Stimulated activated CD8-positive, alpha-beta memory T cell treated with anti-CD3 and anti-CD28 coated beads, Interleukin-15, amount 100 ng/mL, for 1 hour (primary cell): Measurements from ENCODE around the gene NDST1.
"Not testable (repeated sequence)": the region's sequence is repeated elsewhere in the genome, so short reads cannot be mapped to it uniquely, and the experiment has no call there.

Source experiments
- DNase-seq: peaks from one replicate; pipeline ENCODE4 v3.0.0-alpha.2; 2020; ENCODE audit warnings: low read depth

The NDST1 gene

DNA sequence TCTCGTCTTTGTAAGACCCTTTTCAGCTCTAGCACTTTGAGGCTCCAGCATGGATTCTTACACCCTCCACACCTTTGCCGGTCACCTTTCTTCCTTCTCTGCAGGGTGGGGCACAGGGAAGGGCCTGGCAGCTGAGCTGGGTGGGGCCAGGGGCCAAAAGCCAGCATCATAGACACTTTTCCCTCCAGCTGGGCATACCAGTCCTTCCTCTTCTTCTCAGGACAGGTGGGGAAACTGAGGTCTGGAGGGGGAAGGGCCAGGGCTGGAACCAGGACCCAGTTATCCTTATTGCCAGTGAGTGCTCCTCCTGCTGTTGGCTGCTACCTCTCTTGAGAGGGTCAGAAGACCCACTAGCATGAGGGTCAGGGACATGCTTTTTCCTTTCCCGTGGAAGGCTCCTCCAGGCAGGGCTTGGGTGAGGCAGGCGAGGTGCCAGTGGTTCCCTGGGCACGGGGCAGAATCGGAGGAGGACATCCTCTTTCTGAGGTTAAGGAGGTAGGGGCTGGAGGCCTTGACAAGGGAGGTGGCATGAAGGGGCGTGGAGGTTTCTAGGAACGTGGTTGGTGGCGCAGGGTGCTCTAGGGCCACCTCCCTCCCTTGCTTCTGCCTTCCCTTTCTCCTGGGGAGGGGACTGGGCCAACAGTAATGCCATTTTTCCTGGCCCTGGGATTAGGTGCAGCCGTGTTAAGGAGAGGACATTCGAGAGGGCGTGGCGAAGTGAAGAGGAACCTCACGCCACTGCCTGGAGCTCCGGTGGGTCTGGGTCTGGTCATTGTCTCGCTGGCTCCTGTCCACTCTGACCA, at the start of gene NDST1:
TSS of gene NDST1 (plus strand) at position 658 of the 803 bp plus-strand sequence. CDS start 13,124 bp downstream, outside the sequence.
- DNase-seq: no peak

- peak; percentile 80 for DNase-seq
Measured at GRCh38 chr5:150458802-150459557, 49.0 kb upstream of the NDST1 start.

- no peak for DNase-seq
Measured at GRCh38 chr5:150460781-150461180, 47.1 kb upstream of the NDST1 start.

DNA sequence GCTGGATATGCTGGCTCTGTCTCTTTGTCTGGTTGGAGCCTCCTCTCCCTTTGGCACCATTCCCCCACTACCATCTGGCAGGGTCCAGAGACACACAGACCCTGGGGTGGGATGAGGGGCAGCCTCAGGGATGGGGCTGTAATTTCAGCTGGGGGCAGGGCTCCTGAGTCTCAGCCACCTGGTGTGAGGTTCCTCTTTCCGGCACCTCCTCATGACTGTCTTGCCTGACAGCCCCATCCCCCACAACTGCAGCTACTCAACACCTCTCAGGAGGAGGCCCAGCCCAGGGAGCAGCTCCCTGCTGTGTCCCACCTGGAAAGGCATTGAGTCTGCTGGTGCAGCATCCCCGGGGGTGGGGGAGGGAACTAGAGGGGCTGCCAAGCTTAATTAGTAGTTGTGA, 46.7 kb upstream of the NDST1 start:
- no peak for DNase-seq

DNA sequence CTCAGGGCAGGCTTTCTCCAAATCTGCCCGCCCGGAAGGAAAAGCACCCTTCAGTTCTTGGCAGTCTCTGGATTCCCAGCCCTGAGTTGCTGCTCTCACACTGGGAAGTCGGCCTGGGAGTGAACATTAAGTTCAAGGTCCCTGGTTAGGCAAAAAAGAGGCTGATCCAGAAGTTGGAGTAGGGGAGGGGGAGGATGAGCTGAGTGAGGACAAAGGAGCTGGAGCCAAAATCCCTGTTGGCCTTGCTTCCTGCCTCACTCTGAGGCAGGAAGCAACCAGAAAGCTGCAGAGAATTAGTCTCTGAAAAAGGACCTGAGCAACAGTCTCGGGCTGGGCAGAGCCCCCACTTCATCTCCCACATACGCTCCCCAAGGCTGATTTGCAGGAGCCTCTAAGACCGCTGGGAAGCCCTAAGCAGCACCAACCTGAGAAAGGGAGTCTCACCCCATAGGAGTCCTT, 43.3 kb upstream of the NDST1 start:
- no peak for DNase-seq

DNA sequence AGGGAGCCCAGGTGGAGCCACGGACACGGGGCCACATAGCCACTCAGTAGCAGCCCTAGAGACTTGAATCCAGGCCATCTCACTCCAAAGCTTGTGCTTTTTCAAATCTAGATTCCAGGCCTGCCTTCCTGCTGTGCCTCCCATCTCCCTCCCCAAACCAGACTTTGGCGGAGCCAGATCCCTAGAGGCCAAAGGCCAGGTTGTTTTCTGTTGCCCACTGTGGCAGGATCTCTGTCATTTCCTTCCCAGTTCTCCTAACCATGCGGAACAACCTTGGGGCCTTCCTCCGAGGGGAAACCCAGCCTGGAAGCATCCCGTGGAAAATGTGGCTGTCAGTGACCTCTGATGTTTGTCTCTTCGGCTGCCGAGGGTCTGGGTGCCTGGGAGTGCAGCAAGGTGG, 42.0 kb upstream of the NDST1 start:
- no peak for DNase-seq

- DNase-seq: no peak
Measured at GRCh38 chr5:150468206-150468605, 39.7 kb upstream of the NDST1 start.

GRCh38 chr5:150469718-150470469, 38.0 kb upstream of the NDST1 start:
- DNase-seq: no peak

- no peak for DNase-seq
Measured at GRCh38 chr5:150473673-150474358, 34.1 kb upstream of the NDST1 start.

DNA sequence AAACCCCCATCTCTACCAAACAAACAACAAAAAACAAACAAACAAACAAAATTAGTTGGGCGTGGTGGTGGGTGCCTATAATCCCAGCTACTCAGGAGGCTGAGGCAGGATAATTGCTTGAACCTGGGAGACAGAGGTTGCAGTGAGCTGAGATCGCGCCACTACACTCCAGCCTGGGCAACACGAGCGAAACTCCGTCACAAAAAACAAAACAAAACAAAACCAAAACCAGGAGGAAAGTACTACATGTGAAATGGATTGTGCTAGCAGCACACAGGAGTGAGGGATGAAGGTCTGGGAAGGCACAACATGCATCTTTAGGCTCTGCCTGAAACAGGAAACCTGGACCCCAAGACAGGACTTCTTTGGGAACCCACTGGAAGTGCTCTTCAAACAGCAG, 31.4 kb upstream of the NDST1 start:
- not testable (repeated sequence) for DNase-seq

- DNase-seq: no peak
Measured at GRCh38 chr5:150479416-150479815, 28.5 kb upstream of the NDST1 start.

DNA sequence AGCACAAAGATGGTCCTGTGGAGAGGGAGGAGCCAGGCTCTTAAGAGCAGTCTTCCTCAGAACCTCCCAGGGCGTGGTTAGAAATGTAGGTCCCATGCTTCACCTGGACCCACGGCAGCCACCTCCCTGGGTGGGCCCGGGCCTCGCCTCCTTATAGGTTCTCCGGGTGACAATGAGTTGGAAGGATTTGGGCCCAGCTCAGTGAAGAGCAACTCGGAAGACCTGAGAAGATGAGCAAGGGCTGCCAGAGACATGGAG, 26.3 kb upstream of the NDST1 start:
- no peak for DNase-seq

DNA sequence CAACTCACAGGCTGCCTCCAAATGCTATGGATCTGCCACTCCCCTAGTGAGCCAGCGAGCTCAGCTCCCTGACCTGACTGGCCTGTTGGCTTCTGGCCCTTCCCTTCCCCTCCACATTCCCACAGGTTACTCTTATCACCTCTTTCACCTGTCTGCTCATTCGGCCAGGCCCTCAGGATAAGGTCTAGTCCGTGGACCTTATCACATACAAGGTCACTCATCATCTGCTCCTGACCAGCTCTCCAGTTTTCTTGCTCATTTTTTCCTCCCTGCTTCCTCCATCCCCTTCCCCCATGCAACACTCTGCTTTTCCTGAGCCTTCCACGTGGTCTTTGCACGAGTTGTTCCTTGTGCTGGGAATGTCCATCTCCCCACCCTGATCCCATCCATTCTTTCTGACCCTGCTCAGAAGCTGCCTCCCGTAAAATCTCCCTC, 25.9 kb upstream of the NDST1 start:
- DNase-seq: no peak

DNA sequence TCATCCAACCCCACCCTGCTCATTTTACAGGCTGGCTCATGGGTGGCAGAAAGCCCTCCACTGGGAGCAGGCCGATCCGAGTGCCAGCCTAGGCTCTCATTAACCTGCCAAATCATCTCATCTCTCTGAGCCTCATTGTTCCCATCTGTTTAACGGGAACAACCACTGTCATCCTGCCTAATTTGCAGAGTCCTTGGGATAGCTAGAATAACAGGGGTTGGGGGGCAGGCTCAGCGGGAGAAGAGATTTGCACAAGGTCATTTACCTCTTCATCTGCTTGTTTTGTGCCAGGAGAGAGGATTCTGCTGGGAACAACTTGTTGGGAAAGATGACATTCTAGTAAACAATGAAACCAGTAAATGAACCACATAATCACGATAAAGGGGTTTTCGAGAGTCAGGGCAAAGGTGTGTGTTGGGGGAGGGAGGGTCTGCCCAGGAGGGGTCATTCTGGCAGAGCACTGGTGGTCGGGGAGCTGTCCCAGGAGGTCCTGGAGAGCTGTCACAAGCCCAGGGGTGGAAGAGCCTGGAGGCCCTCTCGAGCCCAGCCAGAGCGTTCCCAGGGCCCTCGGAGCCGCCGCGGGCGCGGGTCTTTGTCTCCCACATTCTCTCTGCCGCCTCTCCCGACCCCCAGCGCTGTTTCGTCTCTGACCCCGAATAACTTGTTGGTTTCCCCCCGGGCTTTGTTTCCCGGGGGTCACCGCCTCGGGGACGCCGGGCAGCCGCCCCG, 22.8 kb upstream of the NDST1 start:
- no peak for DNase-seq

GRCh38 chr5:150485693-150486401, 22.1 kb upstream of the NDST1 start:
- DNase-seq: no peak

DNA sequence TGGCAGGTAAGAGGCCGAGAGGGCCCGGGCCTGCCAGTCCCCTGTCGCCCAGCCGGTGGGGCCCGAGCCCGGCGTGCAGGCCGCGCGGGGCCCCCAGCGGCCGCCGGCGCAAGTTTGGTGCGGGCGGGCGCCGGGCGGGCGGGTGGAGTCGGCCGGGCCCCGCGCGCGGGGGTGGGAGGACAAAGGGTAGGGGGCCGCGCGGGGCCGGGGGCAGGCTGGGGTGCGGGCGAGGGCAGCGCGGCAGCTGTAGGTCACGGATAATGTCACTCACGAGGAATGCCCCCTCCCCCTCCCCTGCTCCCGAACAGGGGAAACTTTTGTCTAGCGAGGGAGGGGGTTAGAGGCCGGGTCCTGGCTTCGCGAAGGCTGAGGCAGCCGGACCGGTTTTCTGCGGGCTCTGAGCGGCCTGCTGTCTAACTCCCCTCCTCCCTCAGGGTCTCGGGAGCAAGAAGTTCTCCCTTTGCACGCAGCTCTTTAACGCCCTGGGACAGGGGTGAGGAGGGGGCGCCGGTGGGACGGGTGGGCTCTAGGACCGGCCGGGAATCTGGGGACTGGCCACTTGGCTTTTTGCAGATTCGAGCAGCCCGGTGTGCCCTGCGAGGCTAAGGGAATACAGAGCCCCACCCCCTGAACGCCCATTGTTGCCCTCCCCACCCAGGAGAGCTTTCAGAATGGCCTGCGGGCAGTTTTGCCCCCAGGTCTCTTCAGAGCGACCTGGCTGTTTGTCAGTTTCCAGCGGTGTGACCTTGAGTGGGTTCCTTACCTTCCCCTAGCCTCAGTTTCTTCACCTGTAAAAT, 21.3 kb upstream of the NDST1 start:
- DNase-seq: no peak

DNA sequence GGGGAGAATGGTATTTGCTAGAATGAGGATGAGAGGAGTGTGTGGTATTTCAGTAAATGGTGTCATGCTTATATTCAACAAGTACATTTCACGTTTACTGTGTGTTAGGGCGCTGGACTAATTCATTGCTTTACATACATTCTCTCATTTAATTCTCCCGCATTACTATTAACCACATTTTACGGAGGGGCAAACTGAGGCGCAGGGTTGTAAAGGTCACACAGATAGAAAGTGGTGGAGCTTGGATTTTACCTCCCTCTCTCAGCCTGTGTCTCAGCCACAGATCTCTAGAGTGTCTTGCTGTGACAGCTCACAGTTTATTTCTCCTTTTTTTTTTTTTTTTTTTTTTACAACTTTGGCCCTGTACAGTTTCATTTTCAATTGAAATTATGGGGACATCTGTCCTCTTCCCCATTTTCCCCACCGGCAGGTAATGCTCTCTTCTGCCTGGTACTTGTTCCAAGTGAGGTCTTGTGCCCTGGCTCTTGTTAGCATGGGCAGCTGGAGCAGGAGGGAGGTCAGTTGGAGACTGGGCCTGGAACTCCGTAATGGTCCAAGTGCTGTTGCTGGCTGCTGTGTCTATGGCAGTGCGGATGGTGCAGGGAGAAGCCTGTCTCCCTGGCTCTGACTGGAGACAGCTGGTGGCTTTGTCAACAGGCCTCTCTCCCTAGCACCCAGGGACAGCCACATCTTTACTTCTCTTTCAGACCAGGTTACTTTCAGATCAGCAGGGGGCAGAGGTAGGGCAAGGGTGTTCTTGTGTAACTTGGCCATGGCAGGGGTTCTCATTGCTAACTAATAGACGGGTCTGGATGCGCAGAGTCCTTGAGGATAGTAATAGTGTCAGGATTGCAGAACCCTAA, 20.5 kb upstream of the NDST1 start:
- DNase-seq: no peak

DNA sequence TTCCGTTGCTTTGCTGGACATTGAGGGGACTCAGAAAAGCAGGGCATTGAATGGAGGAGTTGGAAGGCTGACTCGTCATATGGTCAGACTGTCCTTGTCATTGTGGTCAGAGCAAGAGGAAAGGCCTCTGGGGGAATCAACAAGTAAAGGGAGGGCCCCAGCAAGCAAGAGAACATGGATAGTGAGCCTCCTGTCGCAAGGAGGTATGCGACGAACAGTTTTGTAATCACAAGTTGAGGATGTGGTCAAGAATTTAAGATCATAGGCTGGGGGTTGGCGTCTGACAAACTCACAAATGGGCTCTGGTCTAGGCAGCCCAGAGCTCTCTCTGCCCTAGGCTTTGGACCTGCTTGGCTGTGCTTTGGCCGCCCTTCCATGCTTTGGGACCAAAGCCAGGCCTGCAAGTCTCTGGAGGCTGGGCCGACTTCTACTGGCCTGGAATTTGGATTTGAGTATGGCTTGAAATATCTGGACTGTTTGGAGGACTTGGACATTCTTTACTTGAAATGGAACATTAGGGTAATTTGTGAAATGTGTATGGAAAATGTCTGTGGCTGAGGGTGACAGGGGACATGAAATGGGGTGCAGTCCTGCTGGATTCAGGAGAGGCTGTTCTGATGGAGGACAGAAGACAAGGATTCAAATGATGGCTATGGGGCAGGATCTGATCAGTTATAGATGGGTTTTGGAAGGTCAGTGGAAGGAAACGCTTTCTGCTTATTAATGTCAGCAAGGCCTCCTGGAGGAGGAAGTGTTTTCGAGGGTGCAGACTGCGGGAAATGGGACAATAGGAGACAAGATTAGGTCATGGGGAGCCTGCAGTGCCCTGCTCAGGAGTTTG, 19.2 kb upstream of the NDST1 start:
- no peak for DNase-seq
